ENCODE results near the gene CADM1. TPM values are rescaled to one million over a fixed set of nuclear protein-coding genes. Genes with fewer than 3 reads are reported as not detected.

The CADM1 gene
- total RNA-seq, 1 donor, result 86.5 TPM

DNA sequence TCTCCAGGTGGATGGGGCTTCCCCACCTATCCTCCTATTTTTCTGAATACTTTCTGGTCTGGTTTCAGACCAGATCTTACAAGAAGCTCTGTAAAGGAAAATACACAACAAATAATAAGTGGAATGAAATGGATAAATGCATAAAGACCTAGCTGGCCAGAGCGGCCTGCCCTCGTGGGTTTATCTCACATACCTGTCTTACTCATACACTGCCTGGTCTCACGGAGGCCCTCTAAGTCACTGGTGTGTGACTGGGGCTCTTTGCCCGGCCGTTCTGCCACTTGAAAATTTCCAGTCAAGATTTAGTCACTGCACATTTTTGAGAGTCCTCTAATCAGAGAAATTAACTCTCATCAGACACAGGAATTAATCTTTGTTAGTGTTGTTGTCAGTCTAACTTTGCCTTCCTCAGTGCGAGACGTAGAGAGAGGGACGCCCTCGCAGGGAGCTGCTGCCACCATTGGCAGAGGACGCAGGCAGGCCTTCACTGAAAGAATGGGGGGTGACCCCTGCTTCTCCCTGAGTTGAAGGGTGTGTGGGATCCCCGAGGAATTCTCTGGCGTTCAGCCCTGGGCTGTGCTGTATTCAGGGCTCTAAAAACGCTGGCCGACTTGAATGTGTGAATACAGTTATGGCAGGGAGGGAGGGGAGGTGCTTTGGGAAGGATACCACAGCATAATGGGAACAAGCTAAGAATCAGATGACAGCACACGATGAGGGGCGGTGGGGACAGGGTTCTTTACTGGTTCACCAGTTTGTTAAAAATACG is 46.3 kb upstream of the CADM1 start:
- H2AFZ ChIP-seq (ENCODE audit: low read length), result no peak overlapping the region
- H3K79me2 ChIP-seq (ENCODE audit: insufficient read depth, low read length), result no peaks in the 10 kb centered on the region
- H3K36me3 ChIP-seq (ENCODE audit: insufficient read depth, low read length), result no peaks in the 10 kb centered on the region
- no peak overlapping the region for H3K4me2 ChIP-seq (ENCODE audit: insufficient read depth, low read length)
- no peaks in the 10 kb centered on the region for H4K20me1 ChIP-seq (ENCODE audit: insufficient read depth, low read length)
- H3K9me3 ChIP-seq (ENCODE audit: low read depth, low read length), result no peaks in the 10 kb centered on the region
- no peaks in the 10 kb centered on the region for H3K4me1 ChIP-seq (ENCODE audit: insufficient read depth, low read length)
- TF ChIP-seq CTCF (IDR thresholded peaks at IDR 0.05; ENCODE audit: extremely low read depth, low read depth, low read length), result no peak
- H3K4me3 ChIP-seq (ENCODE audit: insufficient read depth, low read length), result no peak overlapping the region
- no peak for DNase-seq (ENCODE audit: insufficient read length, low spot score, missing footprints)
- H3K27me3 ChIP-seq (ENCODE audit: insufficient read depth, low read length), result no peaks in the 10 kb centered on the region
- H3K27ac ChIP-seq (ENCODE audit: low read depth, low read length), result no peak overlapping the region

- no peak for TF ChIP-seq CTCF (IDR thresholded peaks at IDR 0.05; ENCODE audit: extremely low read depth, low read depth, low read length)
- no peak overlapping the region for H3K27ac ChIP-seq (ENCODE audit: low read depth, low read length)
- H3K4me3 ChIP-seq (ENCODE audit: insufficient read depth, low read length), result no peak overlapping the region
- H3K9me3 ChIP-seq (ENCODE audit: low read depth, low read length), result no peaks in the 10 kb centered on the region
- H3K79me2 ChIP-seq (ENCODE audit: insufficient read depth, low read length), result no peaks in the 10 kb centered on the region
- H3K4me2 ChIP-seq (ENCODE audit: insufficient read depth, low read length), result no peak overlapping the region
- H3K27me3 ChIP-seq (ENCODE audit: insufficient read depth, low read length), result no peaks in the 10 kb centered on the region
- H3K36me3 ChIP-seq (ENCODE audit: insufficient read depth, low read length), result no peaks in the 10 kb centered on the region
- H4K20me1 ChIP-seq (ENCODE audit: insufficient read depth, low read length), result no peaks in the 10 kb centered on the region
- no peaks in the 10 kb centered on the region for H3K4me1 ChIP-seq (ENCODE audit: insufficient read depth, low read length)
- no peak for DNase-seq (ENCODE audit: insufficient read length, low spot score, missing footprints)
- H2AFZ ChIP-seq (ENCODE audit: low read length), result no peak overlapping the region
These were observed 44.8 kb upstream of the CADM1 start for GRCh38 chr11:115548878-115549528.

- no peaks in the 10 kb centered on the region for H3K4me1 ChIP-seq (ENCODE audit: insufficient read depth, low read length)
- no peaks in the 10 kb centered on the region for H3K36me3 ChIP-seq (ENCODE audit: insufficient read depth, low read length)
- H3K4me3 ChIP-seq (ENCODE audit: insufficient read depth, low read length), result no peak overlapping the region
- DNase-seq (ENCODE audit: insufficient read length, low spot score, missing footprints), result no peak
- no peaks in the 10 kb centered on the region for H3K79me2 ChIP-seq (ENCODE audit: insufficient read depth, low read length)
- no peak for TF ChIP-seq CTCF (IDR thresholded peaks at IDR 0.05; ENCODE audit: extremely low read depth, low read depth, low read length)
- no peaks in the 10 kb centered on the region for H3K27me3 ChIP-seq (ENCODE audit: insufficient read depth, low read length)
- no peak overlapping the region for H2AFZ ChIP-seq (ENCODE audit: low read length)
- H3K27ac ChIP-seq (ENCODE audit: low read depth, low read length), result no peak overlapping the region
- H3K4me2 ChIP-seq (ENCODE audit: insufficient read depth, low read length), result no peak overlapping the region
- H3K9me3 ChIP-seq (ENCODE audit: low read depth, low read length), result no peaks in the 10 kb centered on the region
- no peaks in the 10 kb centered on the region for H4K20me1 ChIP-seq (ENCODE audit: insufficient read depth, low read length)
These were observed 41.5 kb upstream of the CADM1 start for GRCh38 chr11:115545581-115546210.

DNA sequence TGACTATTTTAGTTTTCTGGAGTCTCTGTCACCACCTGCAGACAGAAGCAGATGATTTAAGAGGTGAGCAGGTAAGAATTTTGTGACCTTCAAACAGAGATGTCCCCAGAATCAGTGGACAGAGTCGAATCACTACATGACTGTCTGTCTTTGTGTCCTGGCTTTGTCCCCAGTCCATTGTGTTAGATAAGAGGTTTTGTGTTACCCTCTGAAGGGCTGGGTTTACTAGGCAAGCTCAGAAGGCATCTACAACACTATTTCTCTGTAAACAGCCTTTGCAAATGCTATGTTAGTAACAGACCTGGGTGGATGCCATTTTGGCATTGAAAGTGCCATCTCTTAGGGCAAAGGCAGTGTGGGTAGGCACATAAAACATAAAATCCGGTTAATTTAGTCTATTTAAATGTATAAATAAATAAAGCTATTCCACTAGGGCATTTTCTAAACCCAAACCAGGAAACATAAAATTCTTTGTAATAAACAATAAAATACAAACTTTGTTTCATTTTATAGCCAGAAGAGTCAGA is 40.3 kb upstream of the CADM1 start:
- no peaks in the 10 kb centered on the region for H4K20me1 ChIP-seq (ENCODE audit: insufficient read depth, low read length)
- H3K4me1 ChIP-seq (ENCODE audit: insufficient read depth, low read length), result no peaks in the 10 kb centered on the region
- no peak for DNase-seq (ENCODE audit: insufficient read length, low spot score, missing footprints)
- H3K36me3 ChIP-seq (ENCODE audit: insufficient read depth, low read length), result no peaks in the 10 kb centered on the region
- H3K4me3 ChIP-seq (ENCODE audit: insufficient read depth, low read length), result no peak overlapping the region
- H3K9me3 ChIP-seq (ENCODE audit: low read depth, low read length), result no peaks in the 10 kb centered on the region
- H3K4me2 ChIP-seq (ENCODE audit: insufficient read depth, low read length), result no peak overlapping the region
- H2AFZ ChIP-seq (ENCODE audit: low read length), result no peak overlapping the region
- no peak overlapping the region for H3K27ac ChIP-seq (ENCODE audit: low read depth, low read length)
- no peaks in the 10 kb centered on the region for H3K27me3 ChIP-seq (ENCODE audit: insufficient read depth, low read length)
- TF ChIP-seq CTCF (IDR thresholded peaks at IDR 0.05; ENCODE audit: extremely low read depth, low read depth, low read length), result no peak
- no peaks in the 10 kb centered on the region for H3K79me2 ChIP-seq (ENCODE audit: insufficient read depth, low read length)

All from osteoblast (primary cell).